SK-N-MC (cell line): ENCODE measurements around the gene C17orf50.

Experiments
- EZH2 ChIP-seq: fragments of 200-600 bp; sonication (generic); IDR thresholded peaks from one replicate; pipeline ENCODE4 v1.6.1; 2017; ENCODE audit warnings: antibody characterized with exemption
- FOXP2 ChIP-seq: optimal IDR thresholded peaks from 2 replicates; pipeline ENCODE3; 2011; ENCODE audit warnings: mild to moderate bottlenecking, moderate library complexity; ENCODE audit not compliant: insufficient read depth; ENCODE audit errors: extremely low read length, control extremely low read depth
- POLR2AphosphoS5 ChIP-seq: IDR thresholded peaks from 2 replicates; pipeline ENCODE4 v1.6.1; 2012; ENCODE audit warnings: mild to moderate bottlenecking, low read depth, low read length, borderline replicate concordance

- TF ChIP-seq POLR2AphosphoS5, result no peak
- TF ChIP-seq EZH2, result no peak
- no peak for TF ChIP-seq FOXP2
Measured at GRCh38 chr17:35745246-35745645, 15.4 kb upstream of the C17orf50 start.
